H4 (cell line): Measurements from ENCODE around the gene RHBDL1. TPM values are rescaled to one million over a fixed set of nuclear protein-coding genes. Genes with fewer than 3 reads are reported as not detected.

Experiments used
- DNase-seq: peaks from one replicate; pipeline ENCODE4 v3.0.0-alpha.2; 2015; ENCODE audit warnings: low spot score
- total RNA-seq: library from RNA; depleted of rRNA; stranded (reverse); fragments of >200 nt; shearing (Covaris generic); gene quantifications from 2 replicates; pipeline ENCODE4 v1.2.3, GENCODE V29; 2014

The RHBDL1 gene
- total RNA-seq, 1 experiment from 2014 or later, result 0.31 TPM

GRCh38 chr16:672851-673250, 2.6 kb upstream of the RHBDL1 start:
- DNase-seq, result no peak

- no peak for DNase-seq
These were observed 2.0 kb upstream of the RHBDL1 start for GRCh38 chr16:673399-673991.

- no peak for DNase-seq
These were observed 1.1 kb upstream of the RHBDL1 start for GRCh38 chr16:674214-674881.

- DNase-seq, result no peak
These were observed 553 bp downstream of the RHBDL1 start for GRCh38 chr16:675884-676564.

- DNase-seq, result no peak
These were observed 1.1 kb downstream of the RHBDL1 start for GRCh38 chr16:676565-676902.

- no peak for DNase-seq
These were observed 1.4 kb downstream of the RHBDL1 start for GRCh38 chr16:676913-677312.

- DNase-seq, result no peak
These were observed 2.1 kb downstream of the RHBDL1 start for GRCh38 chr16:677316-678190.

- DNase-seq, result no peak
These were observed 2.9 kb downstream of the RHBDL1 start for GRCh38 chr16:678209-678857.

GRCh38 chr16:678858-679813, 3.7 kb downstream of the RHBDL1 start:
- DNase-seq, result peak; percentile 21

- DNase-seq, result peak; percentile 55
These were observed 4.5 kb downstream of the RHBDL1 start, which contains the start of gene STUB1 for GRCh38 chr16:679814-680624. STUB1 (plus strand) TSS chr16:680410; CDS start chr16:680526, 116 bp downstream.

- DNase-seq, result no peak
These were observed 5.1 kb downstream of the RHBDL1 start for GRCh38 chr16:680625-680945.

GRCh38 chr16:680967-681745, 5.7 kb downstream of the RHBDL1 start:
- no peak for DNase-seq

- DNase-seq, result no peak
These were observed 6.4 kb downstream of the RHBDL1 start for GRCh38 chr16:681746-682427.

GRCh38 chr16:682493-683395, 7.3 kb downstream of the RHBDL1 start:
- no peak for DNase-seq

GRCh38 chr16:683396-684070, 8.1 kb downstream of the RHBDL1 start:
- no peak for DNase-seq

GRCh38 chr16:684071-684794, 8.8 kb downstream of the RHBDL1 start, which contains the start of gene JMJD8:
JMJD8 (minus strand) TSS chr16:684334; CDS start chr16:684319, 15 bp downstream.
- peak; percentile 66 for DNase-seq
